HG03097 (cell line): Measurements from ENCODE around the gene XKR7.
"Not testable (repeated sequence)": the region's sequence is repeated elsewhere in the genome, so short reads cannot be mapped to it uniquely, and the experiment has no call there.

ENCODE experiments used
- ATAC-seq: cut with Tn5 transposase; IDR thresholded peaks from one replicate; pipeline ENCODE4 v1.9.1; 2021; ENCODE audit not compliant: unreplicated experiment, low FRiP score

Gene XKR7

GRCh38 chr20:31967830-31968249 lies at the start of gene XKR7:
TSS of gene XKR7 (plus strand) at chr20:31968151. CDS start at chr20:31968176, 25 bp downstream.
- no peak for ATAC-seq

- ATAC-seq, result no peak
Measured at GRCh38 chr20:31918466-31919105, 49.4 kb upstream of the XKR7 start.

- ATAC-seq, result no peak
Measured at GRCh38 chr20:31919410-31920155, 48.4 kb upstream of the XKR7 start.

GRCh38 chr20:31920275-31920855 lies 47.6 kb upstream of the XKR7 start:
- no peak for ATAC-seq

- ATAC-seq, result not testable (repeated sequence)
Measured at GRCh38 chr20:31921480-31921879, 46.5 kb upstream of the XKR7 start.

GRCh38 chr20:31922181-31922580 lies 45.8 kb upstream of the XKR7 start:
- no peak for ATAC-seq

GRCh38 chr20:31922588-31922987 lies 45.4 kb upstream of the XKR7 start:
- no peak for ATAC-seq

GRCh38 chr20:31923388-31924331 lies 44.3 kb upstream of the XKR7 start:
- ATAC-seq, result no peak

- ATAC-seq, result no peak
Measured at GRCh38 chr20:31924561-31924960, 43.4 kb upstream of the XKR7 start.

- no peak for ATAC-seq
Measured at GRCh38 chr20:31925631-31926030, 42.3 kb upstream of the XKR7 start.

- ATAC-seq, result no peak
Measured at GRCh38 chr20:31926493-31926892, 41.5 kb upstream of the XKR7 start.

- no peak for ATAC-seq
Measured at GRCh38 chr20:31927627-31928159, 40.3 kb upstream of the XKR7 start.

GRCh38 chr20:31929631-31930030 lies 38.3 kb upstream of the XKR7 start:
- ATAC-seq, result not testable (repeated sequence)

GRCh38 chr20:31930779-31931178 lies 37.2 kb upstream of the XKR7 start:
- ATAC-seq, result no peak

- ATAC-seq, result no peak
Measured at GRCh38 chr20:31933698-31934097, 34.3 kb upstream of the XKR7 start.

GRCh38 chr20:31934491-31934890 lies 33.5 kb upstream of the XKR7 start:
- ATAC-seq, result no peak

- no peak for ATAC-seq
Measured at GRCh38 chr20:31934968-31935764, 32.8 kb upstream of the XKR7 start.

GRCh38 chr20:31936420-31936819 lies 31.5 kb upstream of the XKR7 start:
- no peak for ATAC-seq

GRCh38 chr20:31937820-31938219 lies 30.1 kb upstream of the XKR7 start:
- no peak for ATAC-seq

GRCh38 chr20:31939661-31940060 lies 28.3 kb upstream of the XKR7 start:
- ATAC-seq, result no peak
